GM12892 (cell line): ENCODE data around the gene KIF5B. TPM values are rescaled to one million over a fixed set of nuclear protein-coding genes. Genes with fewer than 3 reads are reported as not detected.
A peak's percentile ranks its signal among the peaks of the same experiment; 100 is the strongest.
"Not testable (repeated sequence)": the region's sequence is repeated elsewhere in the genome, so short reads cannot be mapped to it uniquely, and the experiment has no call there.

Experiments used
- DNase-seq: peaks from one replicate; pipeline ENCODE4 v3.0.0; 2011; ENCODE audit not compliant: insufficient read length
- FAIRE-seq: peaks from 2 replicates; lab custom pipeline; 2011; peaks lifted over from hg19 to GRCh38; lab: Jason Lieb, UNC
- POLR2A ChIP-seq: IDR thresholded peaks from 2 replicates; pipeline ENCODE4 v1.6.1; 2011; ENCODE audit warnings: low read depth, low read length, control low read depth
- POLR2AphosphoS5 ChIP-seq: IDR thresholded peaks from 2 replicates; pipeline ENCODE4 v1.6.1; 2011; ENCODE audit warnings: low read depth, low read length, control low read depth
- TAF1 ChIP-seq: IDR thresholded peaks from 2 replicates; pipeline ENCODE4 v1.6.1; 2011; ENCODE audit warnings: low read depth, mild to moderate bottlenecking, control low read depth, low read length, borderline replicate concordance
- polyA plus RNA-seq: library from polyadenylated mRNA; unstranded; fragments of >200 nt; gene quantifications from one replicate; pipeline ENCODE4 v1.2.1, GENCODE V29; 2012; ENCODE audit warnings: missing spikeins, inconsistent platforms; ENCODE audit not compliant: missing spikeins

Gene KIF5B
- polyA plus RNA-seq = 32.3 TPM

GRCh38 chr10:32056136-32057035 lies at the start of gene KIF5B:
Gene KIF5B (minus strand): TSS chr10:32056425. CDS start chr10:32055973, 452 bp downstream.
- FAIRE-seq (peak; percentile 92), DNase-seq (peak; percentile 91)
- TF ChIP-seq TAF1 = peak; percentile 89
- peak; percentile 96 for TF ChIP-seq POLR2AphosphoS5
- TF ChIP-seq POLR2A = peak; percentile 98

GRCh38 chr10:32105782-32106382 lies 49.7 kb upstream of the KIF5B start:
- TF ChIP-seq POLR2A = no peak
- TF ChIP-seq TAF1 = no peak
- no peak for TF ChIP-seq POLR2AphosphoS5
- DNase-seq = no peak
- no peak for FAIRE-seq

GRCh38 chr10:32104622-32105509 lies 48.6 kb upstream of the KIF5B start:
- TF ChIP-seq TAF1 = no peak
- no peak for TF ChIP-seq POLR2A
- no peak for TF ChIP-seq POLR2AphosphoS5
- FAIRE-seq (no peak), DNase-seq (no peak)

GRCh38 chr10:32104181-32104580 lies 48.0 kb upstream of the KIF5B start:
- no peak for FAIRE-seq
- DNase-seq = no peak
- TF ChIP-seq POLR2A = no peak
- no peak for TF ChIP-seq POLR2AphosphoS5
- TF ChIP-seq TAF1 = no peak

- DNase-seq (no peak), FAIRE-seq (no peak)
- TF ChIP-seq POLR2A = no peak
- TF ChIP-seq TAF1 = no peak
- TF ChIP-seq POLR2AphosphoS5 = no peak
These were observed 47.5 kb upstream of the KIF5B start for GRCh38 chr10:32103721-32104120.

GRCh38 chr10:32098566-32099259 lies 42.5 kb upstream of the KIF5B start:
- DNase-seq, FAIRE-seq: not testable (repeated sequence)

GRCh38 chr10:32095116-32095733 lies 39.0 kb upstream of the KIF5B start:
- TF ChIP-seq POLR2A (no peak), POLR2AphosphoS5 (no peak)
- DNase-seq = no peak
- no peak for FAIRE-seq

- no peak for FAIRE-seq
- TF ChIP-seq POLR2A = no peak
- no peak for TF ChIP-seq TAF1
- TF ChIP-seq POLR2AphosphoS5 = no peak
- DNase-seq = no peak
These were observed 37.4 kb upstream of the KIF5B start for GRCh38 chr10:32093650-32094049.

- DNase-seq (no peak), FAIRE-seq (no peak)
- TF ChIP-seq POLR2AphosphoS5 = no peak
- no peak for TF ChIP-seq TAF1
- no peak for TF ChIP-seq POLR2A
These were observed 34.8 kb upstream of the KIF5B start for GRCh38 chr10:32091046-32091445.

GRCh38 chr10:32084185-32084851 lies 28.1 kb upstream of the KIF5B start:
- TF ChIP-seq POLR2A = no peak
- no peak for TF ChIP-seq POLR2AphosphoS5
- TF ChIP-seq TAF1 = no peak
- no peak for DNase-seq
- FAIRE-seq = no peak

GRCh38 chr10:32077896-32078485 lies 21.8 kb upstream of the KIF5B start:
- no peak for FAIRE-seq
- no peak for TF ChIP-seq POLR2A
- TF ChIP-seq POLR2AphosphoS5 = no peak
- TF ChIP-seq TAF1 = no peak
- DNase-seq = no peak
